Hippocampal formation (tissue), 2 donors: ENCODE measurements around the gene TBL1XR1.
"Not testable (repeated sequence)": the region's sequence is repeated elsewhere in the genome, so short reads cannot be mapped to it uniquely, and the experiment has no call there.

ENCODE experiments used
- DNase-seq, 2 donors: peaks; one replicate each; lab custom pipeline; 2025; lab: John Stamatoyannopoulos, UW

TBL1XR1 gene

GRCh38 chr3:177015881-177016280 is 181.4 kb downstream of the TBL1XR1 start:
- DNase-seq = no peak

- no peak for DNase-seq
Observed at GRCh38 chr3:177013681-177014280, 183.5 kb downstream of the TBL1XR1 start.

GRCh38 chr3:177005718-177006405 is 191.4 kb downstream of the TBL1XR1 start:
- no peak for DNase-seq

- DNase-seq = not testable (repeated sequence)
Observed at GRCh38 chr3:177000159-177000558, 197.1 kb downstream of the TBL1XR1 start.

GRCh38 chr3:176995946-176996345 is 201.3 kb downstream of the TBL1XR1 start:
- no peak for DNase-seq

GRCh38 chr3:176994891-176995781 is 202.1 kb downstream of the TBL1XR1 start:
- no peak for DNase-seq

GRCh38 chr3:176994393-176994792 is 202.9 kb downstream of the TBL1XR1 start:
- DNase-seq = no peak

GRCh38 chr3:176992978-176993377 is 204.3 kb downstream of the TBL1XR1 start:
- no peak for DNase-seq

GRCh38 chr3:176992565-176992964 is 204.7 kb downstream of the TBL1XR1 start:
- DNase-seq = no peak

GRCh38 chr3:176988795-176989194 is 208.5 kb downstream of the TBL1XR1 start:
- DNase-seq = no peak

- DNase-seq = no peak
Observed at GRCh38 chr3:176987901-176988650, 209.2 kb downstream of the TBL1XR1 start.

- no peak for DNase-seq
Observed at GRCh38 chr3:176978441-176978840, 218.8 kb downstream of the TBL1XR1 start.

GRCh38 chr3:176977331-176977730 is 220.0 kb downstream of the TBL1XR1 start:
- DNase-seq = no peak

GRCh38 chr3:176976586-176976985 is 220.7 kb downstream of the TBL1XR1 start:
- DNase-seq = no peak

- no peak for DNase-seq
Observed at GRCh38 chr3:176974279-176974678, 223.0 kb downstream of the TBL1XR1 start.

GRCh38 chr3:176971613-176972174 is 225.6 kb downstream of the TBL1XR1 start:
- DNase-seq = no peak

GRCh38 chr3:176970770-176971169 is 226.5 kb downstream of the TBL1XR1 start:
- no peak for DNase-seq

GRCh38 chr3:176969506-176969905 is 227.8 kb downstream of the TBL1XR1 start:
- no peak for DNase-seq
